Neural crest cell (in vitro differentiated cells): ENCODE results near the gene SCRT2. TPM values are rescaled to one million over a fixed set of nuclear protein-coding genes. Genes with fewer than 3 reads are reported as not detected.

Experiments
- DNase-seq: peaks from one replicate; pipeline ENCODE4 v3.0.0; 2021; ENCODE audit warnings: low read depth, mixed read lengths, low spot score
- H3K27ac Mint-ChIP-seq: one replicate; pipeline ENCODE4 v1.8.0; 2021; ENCODE audit warnings: mild to moderate bottlenecking, mixed read lengths; ENCODE audit not compliant: unreplicated experiment
- H3K27me3 Mint-ChIP-seq: 2 replicates; pipeline ENCODE4 v1.8.0; 2021; ENCODE audit warnings: low read depth, mild to moderate bottlenecking, mixed read lengths
- H3K36me3 Mint-ChIP-seq: 2 replicates; pipeline ENCODE4 v1.8.0; 2021; ENCODE audit warnings: low read depth, mild to moderate bottlenecking, mixed read lengths
- H3K4me1 Mint-ChIP-seq: 2 replicates; pipeline ENCODE4 v1.8.0; 2021; ENCODE audit warnings: mixed read lengths
- H3K4me3 Mint-ChIP-seq: one replicate; pipeline ENCODE4 v1.8.0; 2021; ENCODE audit warnings: mild to moderate bottlenecking, mixed read lengths
- H3K9me3 Mint-ChIP-seq: 2 replicates; pipeline ENCODE4 v1.8.0; 2021; ENCODE audit warnings: mixed read lengths
- CTCF ChIP-seq: fragments of 200-600 bp; sonication (generic); conservative IDR thresholded peaks from 2 replicates; pipeline ENCODE4 v1.5.0; 2021; ENCODE audit warnings: antibody characterized with exemption, mild to moderate bottlenecking
- total RNA-seq: library from RNA; stranded (reverse); gene quantifications from 2 replicates; pipeline ENCODE4 v1.2.1, GENCODE V29; 2021

Gene SCRT2
- total RNA-seq, 1 donor from 2014 or later = 3.7 TPM

- no peaks in the 10 kb centered on the region for H3K9me3 Mint-ChIP-seq
- peaks cover 10% of the 10 kb centered on the region for H3K4me1 Mint-ChIP-seq
- peaks cover 35% of the 10 kb centered on the region for H3K27me3 Mint-ChIP-seq
- H3K4me3 Mint-ChIP-seq = no peak overlapping the region
- DNase-seq = no peak
- no peak for TF ChIP-seq CTCF
- no peaks in the 10 kb centered on the region for H3K36me3 Mint-ChIP-seq
- H3K27ac Mint-ChIP-seq = no peak overlapping the region
Observed at GRCh38 chr20:706366-706885, 30.8 kb upstream of the SCRT2 start.

- no peak for TF ChIP-seq CTCF
Observed at GRCh38 chr20:704726-705125, 29.1 kb upstream of the SCRT2 start.

GRCh38 chr20:703426-703825 is 27.8 kb upstream of the SCRT2 start:
- Mint-ChIP-seq H3K27me3 (peaks cover 15% of the 10 kb centered on the region), H3K4me1 (peaks cover 11% of the 10 kb centered on the region), H3K9me3 (no peaks in the 10 kb centered on the region), H3K36me3 (no peaks in the 10 kb centered on the region), H3K27ac (no peak overlapping the region), H3K4me3 (no peak overlapping the region)
- TF ChIP-seq CTCF = no peak
- no peak for DNase-seq

More at GRCh38 chr20:704726-705125, 29.1 kb upstream of the SCRT2 start:
- Mint-ChIP-seq H3K4me3 (no peak overlapping the region), H3K9me3 (no peaks in the 10 kb centered on the region), H3K4me1 (peaks cover 12% of the 10 kb centered on the region), H3K27ac (no peak overlapping the region), H3K36me3 (no peaks in the 10 kb centered on the region), H3K27me3 (peaks cover 25% of the 10 kb centered on the region)
- DNase-seq = no peak

- Mint-ChIP-seq H3K27ac (no peak overlapping the region), H3K4me1 (peaks cover 14% of the 10 kb centered on the region), H3K27me3 (peaks cover 15% of the 10 kb centered on the region), H3K4me3 (no peak overlapping the region), H3K9me3 (no peaks in the 10 kb centered on the region), H3K36me3 (no peaks in the 10 kb centered on the region)
- no peak for TF ChIP-seq CTCF
- DNase-seq = no peak
Observed at GRCh38 chr20:703006-703405, 27.4 kb upstream of the SCRT2 start.

GRCh38 chr20:701401-702129 is 26.0 kb upstream of the SCRT2 start:
- H3K36me3 Mint-ChIP-seq = no peaks in the 10 kb centered on the region
- H3K27ac Mint-ChIP-seq = no peak overlapping the region
- no peak for TF ChIP-seq CTCF
- H3K9me3 Mint-ChIP-seq = no peaks in the 10 kb centered on the region
- H3K4me3 Mint-ChIP-seq = no peak overlapping the region
- DNase-seq = no peak
- peaks cover 15% of the 10 kb centered on the region for H3K4me1 Mint-ChIP-seq
- peaks cover 8% of the 10 kb centered on the region for H3K27me3 Mint-ChIP-seq
